ENCODE results near the gene POU2F1.

POU2F1 gene

GRCh38 chr1:167467752-167468151 is 247.1 kb downstream of the POU2F1 start:
- H3K36me3 ChIP-seq (ENCODE audit: insufficient read depth, low read length): no peaks in the 10 kb centered on the region
- no peak overlapping the region for H3K4me3 ChIP-seq
- H3K9me3 ChIP-seq (ENCODE audit: low read depth, low read length): no peaks in the 10 kb centered on the region
- H3K9ac ChIP-seq (ENCODE audit: insufficient read length): no peak overlapping the region
- TF ChIP-seq EZH2 (IDR thresholded peaks at IDR 0.05): no peak
- no peak for TF ChIP-seq FOXP2 (optimal IDR thresholded peaks at IDR 0.05; ENCODE audit: control extremely low read depth, extremely low read length, insufficient read depth)
- TF ChIP-seq POLR2AphosphoS5 (IDR thresholded peaks at IDR 0.05; ENCODE audit: borderline replicate concordance, low read depth, low read length): no peak
- DNase-seq (ENCODE audit: low read depth, low spot score): no peak
- no peak overlapping the region for H3K27ac ChIP-seq

DNA sequence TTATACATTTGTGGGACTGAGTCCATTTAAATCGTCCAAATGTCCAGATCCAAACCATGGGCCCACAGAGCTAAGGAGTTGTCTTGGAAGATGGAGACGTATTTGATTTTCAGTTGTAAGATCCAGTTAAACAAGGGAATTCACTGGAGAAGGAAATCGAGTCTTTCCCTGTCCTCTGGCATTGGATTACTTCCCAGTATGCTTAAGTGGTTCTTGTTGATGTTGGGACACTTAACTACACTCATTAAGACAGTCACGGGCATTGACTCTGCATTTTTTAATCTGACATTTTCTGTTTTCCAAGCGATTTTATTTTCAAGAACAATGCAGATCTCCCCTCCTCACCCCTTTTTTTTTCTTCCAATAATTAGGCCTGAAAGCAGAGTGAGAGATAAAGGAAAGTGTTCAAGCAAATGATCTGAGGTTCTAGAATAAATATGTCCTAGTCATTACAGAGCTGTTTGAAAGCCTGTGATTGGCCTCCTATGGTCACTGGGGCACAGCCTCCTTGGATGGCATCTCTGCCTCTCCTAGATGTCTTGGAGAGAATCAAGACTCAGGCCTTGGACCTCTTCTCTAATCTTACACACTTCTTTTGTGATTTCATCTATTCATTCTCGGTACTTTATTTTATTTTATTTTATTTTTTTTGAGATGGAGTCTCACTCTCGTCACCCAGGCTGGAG is 248.7 kb downstream of the POU2F1 start:
- no peak overlapping the region for H3K9ac ChIP-seq (ENCODE audit: insufficient read length)
- DNase-seq (ENCODE audit: low read depth, low spot score): no peak
- TF ChIP-seq EZH2 (IDR thresholded peaks at IDR 0.05) (no peak), FOXP2 (optimal IDR thresholded peaks at IDR 0.05; ENCODE audit: control extremely low read depth, extremely low read length, insufficient read depth) (no peak), POLR2AphosphoS5 (IDR thresholded peaks at IDR 0.05; ENCODE audit: borderline replicate concordance, low read depth, low read length) (no peak)

GRCh38 chr1:167471568-167471967 is 250.9 kb downstream of the POU2F1 start:
- TF ChIP-seq EZH2 (IDR thresholded peaks at IDR 0.05): no peak
- no peak for TF ChIP-seq POLR2AphosphoS5 (IDR thresholded peaks at IDR 0.05; ENCODE audit: borderline replicate concordance, low read depth, low read length)
- no peak for TF ChIP-seq FOXP2 (optimal IDR thresholded peaks at IDR 0.05; ENCODE audit: control extremely low read depth, extremely low read length, insufficient read depth)
- Histone ChIP-seq H3K27ac (no peak overlapping the region), H3K4me3 (no peak overlapping the region), H3K9me3 (ENCODE audit: low read depth, low read length) (no peaks in the 10 kb centered on the region), H3K36me3 (ENCODE audit: insufficient read depth, low read length) (no peaks in the 10 kb centered on the region), H3K9ac (ENCODE audit: insufficient read length) (no peak overlapping the region)
- no peak for DNase-seq (ENCODE audit: low read depth, low spot score)

More for the DNA sequence above, 248.7 kb downstream of the POU2F1 start:
- Histone ChIP-seq H3K36me3 (ENCODE audit: insufficient read depth, low read length) (no peaks in the 10 kb centered on the region), H3K27ac (no peak overlapping the region), H3K4me3 (no peak overlapping the region), H3K9me3 (ENCODE audit: low read depth, low read length) (no peaks in the 10 kb centered on the region)

DNA sequence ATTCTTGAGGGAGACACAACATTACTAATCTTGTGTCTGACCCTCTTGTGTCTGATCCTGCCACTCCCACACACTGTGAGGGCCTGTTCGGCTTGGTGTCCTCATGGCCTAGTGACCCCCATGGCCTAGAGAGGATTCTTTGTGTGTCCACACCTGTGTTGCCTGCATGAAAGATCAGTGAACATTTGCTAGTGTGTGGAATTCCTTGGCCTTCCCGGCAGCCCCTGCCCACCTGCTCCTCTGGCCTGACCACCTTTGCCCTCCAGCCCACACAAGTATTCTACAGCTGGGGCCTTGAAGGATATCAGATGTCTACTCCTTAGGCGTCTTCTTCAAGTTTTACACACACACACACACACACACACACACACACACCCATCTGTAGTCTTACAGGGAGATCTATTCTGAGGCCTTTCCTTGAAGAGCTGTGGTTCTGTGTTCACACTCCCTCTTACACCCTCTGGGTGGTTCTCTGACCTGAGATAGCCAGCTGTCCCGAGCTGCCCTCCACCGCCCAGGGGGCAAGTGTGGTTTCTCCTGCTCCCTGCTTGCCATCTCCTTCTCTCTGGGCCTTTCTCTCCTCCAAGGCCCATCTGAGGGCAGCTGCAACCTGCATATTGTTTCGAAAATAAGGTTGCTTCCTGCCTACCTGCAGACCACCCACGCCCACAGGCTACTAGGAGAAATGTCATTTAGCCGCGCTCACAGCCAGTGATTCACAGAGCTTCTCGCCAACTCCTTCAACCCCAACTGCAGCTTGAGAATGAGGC is 252.3 kb downstream of the POU2F1 start:
- no peak overlapping the region for H3K27ac ChIP-seq
- no peaks in the 10 kb centered on the region for H3K36me3 ChIP-seq (ENCODE audit: insufficient read depth, low read length)
- no peak for TF ChIP-seq FOXP2 (optimal IDR thresholded peaks at IDR 0.05; ENCODE audit: control extremely low read depth, extremely low read length, insufficient read depth)
- TF ChIP-seq POLR2AphosphoS5 (IDR thresholded peaks at IDR 0.05; ENCODE audit: borderline replicate concordance, low read depth, low read length): no peak
- no peak for TF ChIP-seq EZH2 (IDR thresholded peaks at IDR 0.05)
- no peak overlapping the region for H3K9ac ChIP-seq (ENCODE audit: insufficient read length)
- no peak for DNase-seq (ENCODE audit: low read depth, low spot score)
- H3K9me3 ChIP-seq (ENCODE audit: low read depth, low read length): no peaks in the 10 kb centered on the region
- H3K4me3 ChIP-seq: no peak overlapping the region

GRCh38 chr1:167473761-167474160 is 253.1 kb downstream of the POU2F1 start:
- no peak overlapping the region for H3K4me3 ChIP-seq
- no peak for DNase-seq (ENCODE audit: low read depth, low spot score)
- no peak overlapping the region for H3K9ac ChIP-seq (ENCODE audit: insufficient read length)
- H3K9me3 ChIP-seq (ENCODE audit: low read depth, low read length): no peaks in the 10 kb centered on the region
- H3K36me3 ChIP-seq (ENCODE audit: insufficient read depth, low read length): no peaks in the 10 kb centered on the region
- H3K27ac ChIP-seq: no peak overlapping the region
- no peak for TF ChIP-seq FOXP2 (optimal IDR thresholded peaks at IDR 0.05; ENCODE audit: control extremely low read depth, extremely low read length, insufficient read depth)
- no peak for TF ChIP-seq EZH2 (IDR thresholded peaks at IDR 0.05)
- TF ChIP-seq POLR2AphosphoS5 (IDR thresholded peaks at IDR 0.05; ENCODE audit: borderline replicate concordance, low read depth, low read length): no peak

DNA sequence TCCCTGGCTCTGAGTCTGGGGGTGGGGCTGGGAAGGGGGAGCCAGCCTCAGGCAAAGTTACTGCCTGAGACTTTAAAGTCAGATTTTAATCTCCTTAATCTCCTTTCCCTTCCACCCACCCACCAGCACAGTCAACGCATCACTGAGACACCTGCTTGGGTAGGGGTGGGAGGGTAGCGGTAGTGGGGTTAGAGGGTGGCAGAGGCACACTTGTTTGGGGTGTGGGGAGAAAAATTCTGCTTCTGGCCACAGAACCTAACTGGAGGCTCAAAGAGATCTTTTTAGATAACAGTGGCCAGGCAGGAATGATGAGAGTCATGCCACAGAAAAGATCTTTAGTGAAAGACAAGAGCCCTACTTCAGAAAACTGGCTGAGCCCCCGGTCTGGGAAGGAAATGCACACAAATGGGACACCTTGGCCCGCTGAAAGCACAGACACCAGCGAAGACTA is 253.5 kb downstream of the POU2F1 start:
- DNase-seq (ENCODE audit: low read depth, low spot score): no peak
- Histone ChIP-seq H3K27ac (no peak overlapping the region), H3K9ac (ENCODE audit: insufficient read length) (no peak overlapping the region), H3K9me3 (ENCODE audit: low read depth, low read length) (no peaks in the 10 kb centered on the region), H3K36me3 (ENCODE audit: insufficient read depth, low read length) (no peaks in the 10 kb centered on the region), H3K4me3 (no peak overlapping the region)
- TF ChIP-seq FOXP2 (optimal IDR thresholded peaks at IDR 0.05; ENCODE audit: control extremely low read depth, extremely low read length, insufficient read depth) (no peak), EZH2 (IDR thresholded peaks at IDR 0.05) (no peak), POLR2AphosphoS5 (IDR thresholded peaks at IDR 0.05; ENCODE audit: borderline replicate concordance, low read depth, low read length) (no peak)

GRCh38 chr1:167476061-167476460 is 255.4 kb downstream of the POU2F1 start:
- no peak for DNase-seq (ENCODE audit: low read depth, low spot score)
- TF ChIP-seq EZH2 (IDR thresholded peaks at IDR 0.05): no peak
- H3K9ac ChIP-seq (ENCODE audit: insufficient read length): no peak overlapping the region
- no peak overlapping the region for H3K27ac ChIP-seq
- no peak overlapping the region for H3K4me3 ChIP-seq
- H3K9me3 ChIP-seq (ENCODE audit: low read depth, low read length): no peaks in the 10 kb centered on the region
- no peaks in the 10 kb centered on the region for H3K36me3 ChIP-seq (ENCODE audit: insufficient read depth, low read length)

Data from SK-N-MC (cell line).